Skeletal muscle satellite cell (primary cell): ENCODE measurements around the gene KRT85.

Source experiments
- H3K27me3 ChIP-seq: 2 replicates; pipeline ENCODE4 v1.7.0; 2013; ENCODE audit warnings: low read length; ENCODE audit not compliant: control insufficient read depth, insufficient read depth
- H3K36me3 ChIP-seq: 2 replicates; pipeline ENCODE4 v1.7.0; 2013; ENCODE audit warnings: mild to moderate bottlenecking, control low read depth, low read length; ENCODE audit not compliant: insufficient read depth
- H3K4me1 ChIP-seq: 2 replicates; pipeline ENCODE4 v1.7.0; 2013; ENCODE audit warnings: low read length; ENCODE audit not compliant: control insufficient read depth, insufficient read depth
- H3K4me2 ChIP-seq: 2 replicates; pipeline ENCODE4 v1.7.0; 2013; ENCODE audit warnings: mild to moderate bottlenecking, low read length
- H3K4me3 ChIP-seq: 2 replicates; pipeline ENCODE4 v1.7.0; 2013; ENCODE audit warnings: low read length
- H3K9ac ChIP-seq: 2 replicates; pipeline ENCODE4 v1.7.0; 2013; ENCODE audit warnings: mild to moderate bottlenecking, low read depth, low read length, moderate library complexity
- H3K9me3 ChIP-seq: replicated peaks from 2 replicates; pipeline ENCODE4 v1.7.0; 2013; ENCODE audit warnings: mild to moderate bottlenecking, control low read depth, low read length

Gene KRT85

DNA sequence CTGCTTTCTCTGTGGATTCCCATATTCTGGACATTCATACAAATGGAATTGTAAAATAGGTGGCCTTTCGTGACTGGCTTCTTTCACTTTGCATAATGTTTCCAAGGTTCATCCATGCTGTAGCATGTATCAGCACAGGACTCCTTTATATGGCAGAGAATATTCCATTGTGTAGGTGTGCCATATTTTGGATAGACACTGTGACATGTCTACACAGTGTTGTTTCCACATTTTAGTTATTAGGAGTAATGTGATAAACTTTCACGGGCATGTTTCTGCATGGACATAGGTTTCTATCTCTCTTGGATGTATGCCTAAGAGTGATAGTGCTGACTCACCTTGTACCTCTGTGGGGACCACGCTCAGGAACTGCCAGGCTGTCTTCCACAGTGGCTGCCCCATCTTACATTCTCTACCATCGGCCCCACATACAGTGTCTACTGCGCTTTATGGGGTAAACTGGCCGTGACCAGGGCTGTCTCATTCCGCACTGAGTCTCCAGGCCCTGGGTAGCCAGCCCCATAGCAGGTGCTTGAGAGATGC lies 25.3 kb upstream of the KRT85 start:
- Histone ChIP-seq H3K9ac (no peak overlapping the region), H3K27me3 (peaks cover 54% of the 10 kb centered on the region), H3K4me3 (no peak overlapping the region), H3K4me1 (no peaks in the 10 kb centered on the region), H3K4me2 (no peak overlapping the region), H3K9me3 (no peaks in the 10 kb centered on the region), H3K36me3 (no peaks in the 10 kb centered on the region)

DNA sequence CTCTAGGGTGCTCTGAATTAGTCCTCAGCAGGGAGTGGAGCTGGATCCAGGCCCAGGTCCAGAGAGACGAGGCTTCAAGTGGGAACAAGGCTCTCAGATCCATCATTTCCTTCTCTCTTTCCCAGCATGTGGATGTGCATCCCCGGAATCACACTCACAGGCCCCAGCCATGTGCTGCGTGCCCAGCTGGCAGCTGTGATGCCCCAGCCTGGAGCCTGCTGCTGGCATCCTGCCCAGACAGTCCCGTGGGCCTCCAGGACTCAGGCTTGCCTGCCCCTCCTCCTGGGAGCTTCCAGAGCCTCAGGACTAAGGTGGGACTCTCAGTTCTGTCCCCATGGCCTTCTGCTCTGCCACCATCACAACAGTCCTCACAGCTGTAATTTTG lies 24.3 kb upstream of the KRT85 start:
- Histone ChIP-seq H3K9me3 (no peaks in the 10 kb centered on the region), H3K4me1 (no peaks in the 10 kb centered on the region), H3K27me3 (peaks cover 54% of the 10 kb centered on the region), H3K9ac (no peak overlapping the region), H3K4me3 (no peak overlapping the region), H3K4me2 (no peak overlapping the region), H3K36me3 (no peaks in the 10 kb centered on the region)

DNA sequence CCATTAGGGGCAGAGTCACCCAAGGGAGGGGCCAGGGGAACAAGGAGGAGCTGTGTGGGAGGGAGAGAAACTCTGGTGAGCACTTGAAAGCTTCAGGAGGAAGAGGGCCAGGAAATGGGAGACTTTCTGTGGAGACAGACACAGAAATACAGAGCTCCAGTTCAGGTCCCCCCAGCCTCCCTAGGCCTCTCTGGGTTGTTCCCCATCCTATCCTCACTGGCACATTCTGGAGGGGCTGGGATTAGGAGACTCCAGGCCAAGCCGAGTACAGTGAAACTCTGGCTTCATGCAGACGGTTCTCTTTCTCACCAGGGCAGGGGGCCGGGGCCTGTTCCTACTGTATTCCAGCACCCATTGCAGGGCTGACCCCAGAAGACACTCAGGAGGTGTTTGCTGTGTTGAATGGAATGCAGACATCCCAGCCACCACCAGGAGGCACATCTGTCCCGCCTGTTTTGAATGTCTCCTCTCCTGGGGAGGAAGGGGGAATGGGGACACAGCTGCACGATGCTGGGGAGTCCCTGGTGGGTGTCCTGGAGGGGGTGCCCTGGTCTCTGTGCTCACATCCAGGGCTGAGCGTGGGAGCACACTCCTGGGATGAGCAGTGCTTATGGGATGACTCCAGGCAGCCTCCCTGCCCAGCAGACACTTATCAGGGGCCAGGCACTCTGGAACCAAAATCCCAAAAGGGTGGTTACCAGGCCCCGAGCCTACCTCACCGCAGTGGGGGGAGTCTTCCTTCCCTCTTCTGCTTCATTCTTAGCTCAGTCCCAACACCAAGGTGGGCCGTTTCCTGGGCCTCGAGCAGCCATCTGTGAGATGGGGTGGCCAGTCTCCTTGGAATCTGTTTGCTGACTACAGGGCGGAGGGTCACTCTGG lies 23.7 kb upstream of the KRT85 start:
- Histone ChIP-seq H3K4me1 (no peaks in the 10 kb centered on the region), H3K4me3 (no peak overlapping the region), H3K9me3 (no peaks in the 10 kb centered on the region), H3K9ac (no peak overlapping the region), H3K4me2 (no peak overlapping the region), H3K27me3 (peaks cover 52% of the 10 kb centered on the region), H3K36me3 (no peaks in the 10 kb centered on the region)

DNA sequence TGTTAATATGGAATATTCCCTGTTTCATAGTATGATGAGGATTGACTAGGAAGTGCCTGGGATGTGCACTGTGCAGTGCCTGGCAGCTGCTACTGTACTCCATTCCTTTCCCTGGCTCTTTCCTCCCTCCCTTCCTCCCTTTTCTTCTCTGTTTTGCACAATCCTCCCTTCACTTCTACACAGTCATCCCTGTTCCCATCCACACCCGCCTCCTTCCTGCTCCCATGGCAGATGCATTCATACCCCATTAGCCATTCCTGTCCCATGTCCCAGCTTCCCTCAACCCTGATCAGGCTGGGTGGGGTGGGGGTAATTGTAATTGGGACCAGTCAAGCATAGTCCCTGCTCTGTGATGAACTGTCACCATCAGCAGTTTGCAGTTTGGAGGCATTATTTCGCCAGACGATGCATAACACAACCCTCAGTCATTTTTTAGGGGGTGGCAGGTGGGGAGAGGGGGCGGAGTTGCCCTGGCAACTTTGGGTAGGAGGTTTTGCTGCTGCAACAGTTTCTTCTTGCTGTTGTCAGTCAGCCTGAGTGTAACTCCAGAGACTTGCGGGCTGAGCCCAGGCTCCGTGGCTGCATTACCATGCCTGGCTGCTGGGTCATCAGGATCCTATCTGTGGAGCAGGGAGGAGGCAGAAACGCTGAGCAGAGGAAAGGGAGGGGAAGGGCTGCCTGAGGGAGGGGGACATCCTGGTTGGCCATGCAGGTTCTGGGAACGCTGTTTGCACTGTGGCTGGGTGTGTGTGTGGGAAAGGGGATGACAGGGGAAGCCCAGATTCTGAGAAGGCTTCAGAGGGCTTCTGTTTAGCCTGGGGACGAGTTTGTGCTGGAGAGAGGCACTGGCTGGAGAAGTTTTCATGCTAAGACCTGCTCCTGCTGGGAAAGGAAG lies 22.3 kb upstream of the KRT85 start:
- no peaks in the 10 kb centered on the region for H3K36me3 ChIP-seq
- peaks cover 55% of the 10 kb centered on the region for H3K27me3 ChIP-seq
- H3K9me3 ChIP-seq, result no peaks in the 10 kb centered on the region
- no peak overlapping the region for H3K4me2 ChIP-seq
- H3K4me1 ChIP-seq, result no peaks in the 10 kb centered on the region
- no peak overlapping the region for H3K4me3 ChIP-seq
- no peak overlapping the region for H3K9ac ChIP-seq

DNA sequence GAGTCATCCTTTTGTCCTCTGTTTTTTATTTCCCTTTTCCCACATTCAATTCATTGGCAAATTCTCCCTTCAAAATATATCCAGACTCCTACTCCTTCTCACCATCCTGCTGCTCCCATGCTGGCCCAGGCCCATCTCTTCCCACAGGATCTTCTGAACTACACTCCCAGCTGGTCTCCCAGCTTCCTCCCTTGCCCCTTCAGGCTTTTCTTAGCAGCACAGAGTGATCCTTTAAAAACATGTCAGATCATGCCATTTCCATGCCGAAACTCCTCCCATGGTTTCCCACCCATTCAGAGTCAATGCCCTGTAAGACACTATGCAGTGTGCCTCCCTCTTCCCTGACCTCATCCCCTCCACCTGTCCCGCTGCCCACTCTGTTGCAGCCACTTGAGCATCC lies 20.6 kb upstream of the KRT85 start:
- H3K9me3 ChIP-seq, result no peaks in the 10 kb centered on the region
- no peak overlapping the region for H3K4me2 ChIP-seq
- H3K27me3 ChIP-seq, result peaks cover 59% of the 10 kb centered on the region
- H3K9ac ChIP-seq, result no peak overlapping the region
- H3K4me1 ChIP-seq, result no peaks in the 10 kb centered on the region
- H3K36me3 ChIP-seq, result no peaks in the 10 kb centered on the region
- H3K4me3 ChIP-seq, result no peak overlapping the region

DNA sequence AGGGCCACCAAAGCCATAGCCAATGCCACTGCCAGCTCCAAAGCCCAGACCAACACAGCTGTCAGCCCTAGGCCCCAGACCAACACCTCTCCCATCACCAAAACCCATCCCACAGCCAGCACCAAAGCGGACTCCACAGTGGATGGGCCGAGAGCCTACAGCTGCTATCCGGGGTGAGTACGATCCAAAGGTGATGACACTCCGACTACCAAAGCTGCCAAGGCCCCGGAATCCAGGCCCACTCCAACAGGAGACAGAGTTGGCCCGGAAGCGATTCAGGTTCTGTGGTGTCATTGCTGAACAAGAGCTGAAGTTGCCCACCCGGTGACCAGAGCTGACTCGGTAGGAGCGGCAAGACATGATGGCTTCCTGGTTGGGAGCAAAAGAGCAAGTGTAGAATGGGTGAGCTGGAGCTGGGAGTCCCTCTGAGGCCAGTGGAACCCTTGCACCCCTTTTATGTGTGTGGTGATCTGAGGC lies 18.0 kb upstream of the KRT85 start, which contains the start of gene KRT84:
Gene KRT84 (minus strand): TSS at position 427 of the 477 bp plus-strand sequence. CDS start 67 bp downstream, at position 360.
- Histone ChIP-seq H3K27me3 (peaks cover 76% of the 10 kb centered on the region), H3K4me2 (no peak within 1 kb of the TSS), H3K9ac (no peak within 1 kb of the TSS), H3K4me1 (no peaks in the 10 kb centered on the region), H3K36me3 (no peaks in the 10 kb centered on the region), H3K9me3 (no peaks in the 10 kb centered on the region), H3K4me3 (no peak within 1 kb of the TSS)

DNA sequence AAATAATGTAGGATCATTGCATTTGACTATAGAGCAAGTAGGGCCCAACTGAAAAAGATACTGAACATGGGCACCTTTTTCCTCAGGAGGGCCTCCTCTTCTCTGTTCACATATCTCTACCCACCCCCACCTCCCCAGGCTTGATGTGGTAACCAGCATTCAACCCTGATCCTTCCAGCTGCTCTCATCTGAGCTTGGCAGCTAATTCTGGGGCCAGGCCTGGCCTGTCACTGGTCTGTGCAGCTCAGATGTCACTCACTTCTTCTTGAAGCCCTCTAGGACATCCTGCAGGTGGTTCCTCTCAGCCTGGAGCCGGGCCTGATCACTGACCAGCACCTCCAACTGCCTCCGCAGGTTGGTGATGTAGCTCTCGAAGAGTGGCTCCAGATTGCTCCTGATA lies 16.1 kb upstream of the KRT85 start:
- peaks cover 76% of the 10 kb centered on the region for H3K27me3 ChIP-seq

DNA sequence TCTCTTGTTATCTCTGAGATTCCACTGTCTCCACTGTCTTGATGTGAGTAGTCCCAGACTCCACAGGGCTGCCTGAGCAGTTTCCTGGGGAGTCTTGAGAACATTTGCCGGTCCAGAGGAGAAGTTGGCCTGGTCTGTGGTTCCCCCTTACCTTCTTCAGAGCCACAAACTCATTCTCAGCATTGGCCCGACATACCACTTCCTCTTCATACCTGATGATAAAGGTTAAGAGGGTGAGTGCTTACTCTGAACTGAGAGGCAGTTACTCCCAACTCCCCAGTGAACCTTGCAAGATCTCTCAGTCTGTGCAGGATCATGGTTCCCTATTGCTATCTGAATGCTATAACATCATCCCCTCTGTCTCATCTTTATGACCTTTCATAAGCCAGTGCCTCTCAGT lies 15.6 kb upstream of the KRT85 start:
- no peak overlapping the region for H3K9ac ChIP-seq
- H3K9me3 ChIP-seq, result no peaks in the 10 kb centered on the region
- no peaks in the 10 kb centered on the region for H3K4me1 ChIP-seq
- H3K4me3 ChIP-seq, result no peak overlapping the region
- no peaks in the 10 kb centered on the region for H3K36me3 ChIP-seq
- peaks cover 71% of the 10 kb centered on the region for H3K27me3 ChIP-seq
- H3K4me2 ChIP-seq, result no peak overlapping the region

More for the DNA sequence above, 16.1 kb upstream of the KRT85 start:
- Histone ChIP-seq H3K4me2 (no peak overlapping the region), H3K4me3 (no peak overlapping the region), H3K4me1 (no peaks in the 10 kb centered on the region), H3K36me3 (no peaks in the 10 kb centered on the region), H3K9me3 (no peaks in the 10 kb centered on the region), H3K9ac (no peak overlapping the region)

DNA sequence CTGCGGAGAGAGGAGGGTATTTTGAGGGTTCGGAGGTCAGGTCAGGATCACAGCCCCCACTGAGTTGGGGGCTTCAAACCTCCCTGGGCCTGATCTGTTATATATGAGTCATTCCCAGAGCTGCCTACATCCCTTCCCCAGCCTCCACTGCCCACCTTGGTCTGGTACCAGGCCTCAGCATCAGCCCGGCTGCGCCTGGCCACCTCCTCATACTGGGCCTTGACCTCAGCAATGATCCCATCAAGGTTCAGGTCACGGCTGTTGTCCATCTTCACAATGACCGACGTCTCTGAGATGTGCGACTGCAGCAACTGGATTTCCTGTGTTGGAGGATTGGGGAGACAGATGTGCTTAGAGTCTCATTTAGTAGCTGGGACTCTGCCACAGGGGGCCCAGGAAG lies 13.9 kb upstream of the KRT85 start:
- Histone ChIP-seq H3K27me3 (peaks cover 59% of the 10 kb centered on the region), H3K4me2 (no peak overlapping the region), H3K4me3 (no peak overlapping the region), H3K9me3 (no peaks in the 10 kb centered on the region), H3K9ac (no peak overlapping the region), H3K36me3 (no peaks in the 10 kb centered on the region), H3K4me1 (no peaks in the 10 kb centered on the region)

DNA sequence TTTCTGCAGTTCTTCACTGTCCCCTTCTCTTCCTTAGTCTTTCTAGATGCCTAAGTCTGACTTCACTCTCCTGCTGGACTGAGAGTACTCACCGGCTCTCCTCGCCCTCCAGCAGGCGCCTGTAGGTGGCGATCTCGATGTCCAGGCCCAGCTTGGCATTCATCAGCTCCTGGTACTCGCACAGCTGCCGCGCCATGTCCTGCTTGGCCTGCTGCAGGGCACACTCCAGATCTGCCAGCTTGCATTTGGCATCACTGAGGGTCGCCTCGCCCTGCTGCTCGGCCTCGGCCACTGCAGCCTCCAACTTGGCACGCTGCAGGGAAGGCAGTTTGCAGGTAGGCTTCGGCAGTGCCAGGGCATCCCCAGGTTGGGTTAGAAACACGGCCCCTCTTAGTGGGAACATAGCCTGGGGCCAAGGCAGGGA lies 13.0 kb upstream of the KRT85 start:
- no peak overlapping the region for H3K9ac ChIP-seq
- H3K4me2 ChIP-seq, result no peak overlapping the region
- H3K9me3 ChIP-seq, result no peaks in the 10 kb centered on the region
- no peak overlapping the region for H3K4me3 ChIP-seq
- peaks cover 59% of the 10 kb centered on the region for H3K27me3 ChIP-seq
- H3K36me3 ChIP-seq, result no peaks in the 10 kb centered on the region
- H3K4me1 ChIP-seq, result no peaks in the 10 kb centered on the region

DNA sequence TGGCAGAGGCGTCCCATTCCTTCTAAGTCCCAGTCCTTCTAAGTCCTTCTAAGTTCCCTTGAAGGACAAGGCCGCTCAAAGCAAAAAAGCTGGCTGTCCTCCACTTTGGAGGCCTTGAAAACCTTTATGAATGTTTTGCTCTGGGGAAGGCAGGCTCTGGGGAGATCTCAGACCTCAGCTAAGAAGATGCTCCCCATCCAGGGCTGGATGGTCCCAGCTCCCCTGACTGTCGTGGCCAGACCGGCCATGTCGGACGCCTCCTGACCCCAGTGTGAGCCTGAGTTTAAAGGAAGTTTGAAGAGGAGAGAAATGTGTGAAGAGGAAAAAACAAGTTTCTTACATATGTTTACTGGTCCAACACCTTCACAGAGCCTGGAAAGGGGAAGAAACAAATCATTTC lies 12.3 kb upstream of the KRT85 start:
- H3K27me3 ChIP-seq, result peaks cover 52% of the 10 kb centered on the region
- no peaks in the 10 kb centered on the region for H3K36me3 ChIP-seq
- H3K4me3 ChIP-seq, result no peak overlapping the region
- H3K9me3 ChIP-seq, result no peaks in the 10 kb centered on the region
- no peak overlapping the region for H3K4me2 ChIP-seq
- H3K4me1 ChIP-seq, result no peaks in the 10 kb centered on the region
- H3K9ac ChIP-seq, result no peak overlapping the region
